NB4 (cell line): Measurements from ENCODE around the gene MEGF11.

ENCODE experiments used
- DNase-seq: peaks from one replicate; pipeline ENCODE4 v3.0.0; 2010; ENCODE audit warnings: low read depth
- H3K4me3 ChIP-seq: one replicate; pipeline ENCODE4 v1.5.1; 2011; ENCODE audit warnings: mild to moderate bottlenecking, low read depth, low read length, moderate library complexity
- CTCF ChIP-seq: IDR thresholded peaks from one replicate; pipeline ENCODE4 v1.5.1; 2012; ENCODE audit warnings: low read depth, low read length
- MAX ChIP-seq: IDR thresholded peaks from 2 replicates; pipeline ENCODE4 v1.6.1; 2011; ENCODE audit warnings: low read depth, low read length
- MYC ChIP-seq: IDR thresholded peaks from 2 replicates; pipeline ENCODE4 v1.6.1; 2011; ENCODE audit warnings: low read depth, low read length
- POLR2A ChIP-seq: IDR thresholded peaks from 2 replicates; pipeline ENCODE4 v1.6.1; 2011; ENCODE audit warnings: mild to moderate bottlenecking; ENCODE audit not compliant: insufficient read length; ENCODE audit errors: extremely low read depth

Gene MEGF11

DNA sequence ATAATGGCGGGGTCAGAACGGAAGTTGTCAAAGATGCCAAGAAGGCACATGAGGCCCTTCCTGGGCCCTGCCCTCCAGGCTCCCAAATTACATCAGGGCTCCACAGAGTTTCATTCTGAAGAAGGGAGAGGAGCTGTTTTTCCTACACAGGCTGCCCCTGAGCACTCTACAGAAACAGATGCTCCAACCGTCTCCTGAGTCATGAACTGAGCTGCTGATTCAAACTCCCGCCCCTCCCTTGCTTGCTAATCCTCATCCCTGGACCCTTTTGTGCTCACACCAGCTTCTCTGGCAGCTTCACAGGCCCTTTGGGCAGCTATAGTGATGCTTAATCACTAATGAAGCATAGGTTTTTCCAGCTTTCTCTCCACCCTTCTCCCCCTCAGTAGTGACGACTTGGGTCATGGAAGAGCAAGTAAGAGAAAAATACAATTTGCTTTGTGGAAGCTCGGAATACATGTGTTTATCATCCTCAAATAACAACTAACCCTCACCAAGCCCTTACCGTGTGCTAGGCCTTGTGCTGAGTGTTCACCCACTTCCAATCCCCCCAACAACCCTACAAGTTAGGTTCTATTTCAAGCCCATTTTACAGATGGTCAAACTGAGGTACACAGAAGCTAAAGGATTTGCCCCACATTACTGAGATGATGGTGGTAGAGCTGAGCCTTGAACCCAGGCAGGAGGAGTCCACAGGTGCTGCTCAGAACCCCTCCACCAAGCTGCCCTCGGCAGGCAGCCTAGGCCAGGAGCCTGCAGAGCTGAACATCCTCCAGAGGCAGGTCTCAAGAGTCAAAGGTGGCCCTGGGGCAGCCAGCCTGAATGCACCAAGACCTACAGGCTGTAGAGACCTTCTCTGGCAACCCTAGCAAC lies 21.9 kb downstream of the MEGF11 start:
- TF ChIP-seq CTCF (no peak), POLR2A (no peak), MAX (no peak), MYC (no peak)
- H3K4me3 ChIP-seq: no peak overlapping the region
- DNase-seq: no peak

DNA sequence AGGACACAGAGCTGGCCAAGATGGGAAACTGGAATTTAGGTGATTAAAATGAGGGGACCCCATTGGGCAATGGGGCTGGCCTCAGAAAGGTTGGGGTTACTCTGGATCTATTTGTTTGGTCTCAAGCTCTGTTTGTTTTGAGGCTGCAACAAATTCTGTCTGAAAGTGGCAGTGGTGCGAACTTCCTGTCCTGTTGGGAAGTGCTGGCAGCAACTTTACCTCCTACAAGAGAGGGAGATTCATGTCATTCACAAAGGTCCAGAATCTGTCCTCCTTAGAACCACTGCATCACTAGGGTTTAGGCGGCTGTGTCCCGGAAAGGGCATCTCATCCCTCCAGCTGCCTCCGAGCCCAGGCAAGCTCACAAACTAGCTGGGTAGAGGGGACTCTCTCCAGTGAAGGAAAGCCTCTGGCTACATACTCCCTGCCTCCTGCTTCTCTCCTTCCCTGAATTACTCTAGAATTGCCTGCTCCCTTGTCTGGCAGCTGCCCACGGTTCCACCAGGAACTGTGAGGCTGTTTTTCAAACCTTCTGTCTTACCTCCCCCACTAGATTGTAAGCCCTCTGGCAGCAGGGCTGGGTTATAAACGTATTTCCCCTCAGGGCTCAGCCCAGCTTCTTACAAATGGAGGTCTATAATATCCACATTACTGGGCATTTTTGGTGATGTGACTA lies 23.6 kb downstream of the MEGF11 start:
- TF ChIP-seq CTCF (no peak), POLR2A (no peak), MAX (no peak), MYC (no peak)
- H3K4me3 ChIP-seq: no peak overlapping the region
- no peak for DNase-seq

DNA sequence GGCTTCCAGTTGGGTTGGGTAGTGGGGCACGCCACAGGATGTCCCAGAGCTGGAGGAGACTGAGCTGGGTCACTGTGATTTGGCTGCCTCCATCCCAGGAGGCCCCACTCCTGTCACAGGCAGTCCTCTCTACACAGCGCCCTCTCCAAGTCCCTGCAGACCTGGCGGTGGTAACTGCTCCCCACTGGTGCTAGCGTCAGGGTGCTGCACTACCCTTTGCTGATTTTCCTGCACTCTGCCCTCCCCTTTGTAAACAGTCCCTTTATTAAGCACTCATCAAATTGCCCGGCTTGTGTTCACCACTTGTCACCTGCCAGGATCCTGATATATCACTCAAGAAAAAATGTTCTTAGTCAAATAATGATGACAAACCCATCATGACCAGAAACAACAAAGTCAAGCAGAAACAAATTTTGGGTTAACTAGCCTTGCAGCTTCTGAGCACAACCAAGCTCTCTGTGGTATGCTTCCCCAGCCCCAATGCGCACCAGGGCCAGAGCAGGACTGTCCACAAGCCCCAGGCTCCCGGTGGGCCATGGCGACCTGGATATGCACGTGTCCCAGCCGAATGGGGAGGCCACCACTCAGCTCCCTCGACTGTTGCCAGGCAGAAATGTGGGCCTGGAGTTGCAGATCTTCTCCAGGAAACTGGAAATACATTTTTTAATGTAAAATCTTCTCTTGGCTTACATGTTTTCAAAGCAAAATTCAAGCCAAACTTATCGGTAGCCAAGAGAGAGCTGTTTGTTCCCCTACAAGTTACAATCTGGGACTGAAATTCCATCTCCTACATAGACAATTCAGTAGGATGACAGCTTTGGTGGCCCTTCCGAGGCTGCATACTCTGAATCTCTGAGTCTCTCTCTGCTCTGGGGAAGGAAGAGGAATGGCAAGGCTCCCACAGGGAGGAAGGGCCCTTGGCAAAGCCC lies 24.5 kb downstream of the MEGF11 start:
- TF ChIP-seq CTCF (no peak), MAX (no peak), MYC (no peak), POLR2A (no peak)
- DNase-seq: no peak
- no peak overlapping the region for H3K4me3 ChIP-seq

DNA sequence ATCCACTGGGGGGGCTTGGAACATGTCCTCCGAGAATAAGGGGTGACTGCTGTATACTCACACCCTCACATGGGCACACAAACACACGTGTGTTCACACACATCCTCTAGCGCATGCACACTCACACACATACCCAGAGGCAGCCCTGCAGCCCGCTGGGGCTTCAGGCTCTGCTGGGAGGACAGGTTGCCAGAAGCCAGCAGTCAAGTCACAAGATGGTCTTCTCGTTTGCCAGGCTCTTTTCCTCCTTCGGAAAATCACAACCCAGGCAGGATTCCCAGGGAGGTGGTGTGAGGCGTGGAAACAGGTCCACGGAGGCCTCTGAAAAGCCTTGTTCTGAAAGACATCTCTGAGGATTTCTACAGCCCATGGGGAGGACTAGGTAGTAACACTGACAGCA lies 26.8 kb downstream of the MEGF11 start:
- DNase-seq: no peak

More for the DNA sequence above, 26.8 kb downstream of the MEGF11 start:
- TF ChIP-seq POLR2A (no peak), MYC (no peak), MAX (no peak), CTCF (no peak)
- H3K4me3 ChIP-seq: no peak overlapping the region
